Activated CD8-positive, alpha-beta memory T cell treated with anti-CD3 and anti-CD28 coated beads, Interleukin-2, amount 50 U/mL, for 24 hours (primary cell): ENCODE data around the gene SRRM3.
"Not testable (repeated sequence)": the region's sequence is repeated elsewhere in the genome, so short reads cannot be mapped to it uniquely, and the experiment has no call there.

Source experiments
- DNase-seq: peaks from one replicate; pipeline ENCODE4 v3.0.0-alpha.2; 2020; ENCODE audit errors: extremely low read depth

SRRM3 gene

GRCh38 chr7:76315364-76315763 is 113.7 kb downstream of the SRRM3 start:
- DNase-seq, result no peak

GRCh38 chr7:76316984-76317781 is 115.5 kb downstream of the SRRM3 start:
- DNase-seq, result no peak

- DNase-seq, result peak; percentile 88
Observed at GRCh38 chr7:76317782-76318487, 116.2 kb downstream of the SRRM3 start.

GRCh38 chr7:76318488-76319353 is 117.0 kb downstream of the SRRM3 start:
- DNase-seq, result no peak

DNA sequence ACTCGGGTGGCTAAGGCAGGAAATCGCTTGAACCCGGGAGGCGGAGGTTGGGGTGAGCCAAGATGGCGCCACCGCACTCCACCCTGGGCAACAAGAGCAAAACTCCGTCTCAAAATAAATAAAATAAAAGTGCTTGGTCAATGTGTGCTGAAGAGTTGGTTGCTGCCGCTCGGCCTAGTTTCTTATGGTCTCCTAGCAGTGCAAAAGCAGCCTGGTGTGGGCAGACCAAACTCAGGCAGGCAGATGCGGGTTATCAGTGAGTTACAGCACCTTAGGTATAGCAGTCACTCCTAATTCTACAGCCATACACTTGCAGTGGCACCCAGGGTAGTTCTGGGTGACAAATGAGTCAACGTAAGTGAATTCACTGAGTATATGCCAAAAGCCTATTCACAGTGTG is 123.4 kb downstream of the SRRM3 start:
- no peak for DNase-seq

DNA sequence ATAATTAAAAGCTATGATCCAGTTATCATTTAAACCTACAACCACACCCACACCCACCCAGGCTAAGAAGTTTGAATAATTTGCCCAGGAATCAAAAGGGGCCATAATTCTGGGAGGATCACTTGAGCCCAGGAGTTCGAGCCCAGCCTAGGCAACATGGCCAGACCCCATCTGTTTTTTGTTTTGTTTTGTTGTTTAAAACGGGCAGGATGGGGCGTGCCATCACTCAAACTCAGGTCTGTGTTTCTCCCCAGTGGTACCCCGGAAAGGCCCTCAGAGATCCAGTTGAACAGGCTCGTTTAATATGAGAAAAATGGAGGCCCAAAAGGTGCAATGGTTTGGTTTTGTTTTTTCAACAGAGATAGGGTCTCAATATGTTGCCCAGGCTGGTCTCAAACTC is 124.1 kb downstream of the SRRM3 start:
- no peak for DNase-seq

- no peak for DNase-seq
Observed at GRCh38 chr7:76326646-76327233, 125.0 kb downstream of the SRRM3 start.

- no peak for DNase-seq
Observed at GRCh38 chr7:76327610-76328009, 125.9 kb downstream of the SRRM3 start.

- DNase-seq, result no peak
Observed at GRCh38 chr7:76328389-76328788, 126.7 kb downstream of the SRRM3 start.

DNA sequence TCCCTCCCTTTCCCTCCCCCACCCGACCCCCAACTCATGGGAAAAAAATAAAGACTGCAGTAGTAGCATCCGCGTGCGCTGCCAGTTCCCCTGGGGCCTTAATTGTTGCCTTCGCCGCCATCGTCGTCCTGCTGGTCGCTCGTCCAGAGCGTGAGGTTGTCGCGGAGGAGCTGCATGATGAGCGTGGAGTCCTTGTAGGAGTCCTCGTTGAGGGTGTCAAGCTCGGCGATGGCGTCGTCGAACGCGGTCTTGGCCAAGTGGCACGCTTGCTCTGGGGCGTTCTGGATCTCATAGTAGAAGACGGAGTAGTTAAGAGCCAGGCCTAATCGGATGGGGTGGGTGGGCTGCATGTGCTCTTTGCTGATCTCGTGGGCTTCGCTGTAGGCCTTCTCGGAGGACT is 127.8 kb downstream of the SRRM3 start:
- no peak for DNase-seq

- no peak for DNase-seq
Observed at GRCh38 chr7:76330261-76330660, 128.6 kb downstream of the SRRM3 start.

DNA sequence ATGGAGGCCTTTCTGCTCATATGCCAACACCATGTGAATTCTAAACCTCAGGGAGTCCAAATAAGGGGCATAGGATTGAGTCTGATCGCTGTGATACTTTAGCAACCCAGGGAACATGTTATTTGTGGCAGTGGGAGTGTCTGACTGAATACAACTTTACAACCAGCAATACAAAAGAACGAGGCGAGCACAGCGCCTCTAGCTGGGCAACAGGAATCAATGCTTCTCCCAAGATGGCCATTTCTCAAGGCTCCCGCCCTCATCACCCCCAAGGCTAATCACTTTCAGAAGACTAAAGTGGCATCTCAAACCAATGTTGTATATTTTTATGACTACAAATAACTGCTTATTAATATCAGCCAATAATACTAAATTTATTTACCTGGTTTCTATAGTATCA is 129.0 kb downstream of the SRRM3 start:
- DNase-seq, result no peak

GRCh38 chr7:76332078-76332477 is 130.4 kb downstream of the SRRM3 start:
- DNase-seq, result no peak

DNA sequence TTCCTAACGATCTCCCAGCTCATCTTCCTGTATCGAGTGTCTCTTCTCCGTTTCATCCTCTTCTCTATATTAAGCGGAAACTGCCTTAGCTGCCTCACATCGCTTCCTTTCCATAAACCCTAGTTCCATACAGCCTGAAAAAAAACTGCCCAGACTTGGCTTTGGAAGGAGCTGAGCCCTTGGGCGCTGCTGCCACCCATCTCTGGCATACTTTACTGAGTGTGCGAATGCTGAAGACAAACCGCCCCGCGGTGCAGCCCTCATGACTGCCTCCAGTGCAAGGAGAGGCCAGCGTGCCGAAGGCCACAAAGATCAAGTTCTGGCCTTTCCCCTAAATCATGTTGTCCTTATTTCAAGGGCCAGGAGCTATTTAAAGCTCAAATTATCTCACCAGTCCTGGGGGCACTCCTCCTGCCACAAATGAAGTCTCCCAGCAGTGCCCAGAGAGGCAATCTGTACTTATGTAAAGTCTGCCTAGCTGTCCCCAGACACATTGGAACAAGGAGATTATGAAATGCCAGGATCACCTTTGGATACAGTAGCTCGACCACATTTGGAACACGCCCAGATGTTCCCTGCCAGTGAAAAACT is 131.9 kb downstream of the SRRM3 start:
- DNase-seq, result no peak

DNA sequence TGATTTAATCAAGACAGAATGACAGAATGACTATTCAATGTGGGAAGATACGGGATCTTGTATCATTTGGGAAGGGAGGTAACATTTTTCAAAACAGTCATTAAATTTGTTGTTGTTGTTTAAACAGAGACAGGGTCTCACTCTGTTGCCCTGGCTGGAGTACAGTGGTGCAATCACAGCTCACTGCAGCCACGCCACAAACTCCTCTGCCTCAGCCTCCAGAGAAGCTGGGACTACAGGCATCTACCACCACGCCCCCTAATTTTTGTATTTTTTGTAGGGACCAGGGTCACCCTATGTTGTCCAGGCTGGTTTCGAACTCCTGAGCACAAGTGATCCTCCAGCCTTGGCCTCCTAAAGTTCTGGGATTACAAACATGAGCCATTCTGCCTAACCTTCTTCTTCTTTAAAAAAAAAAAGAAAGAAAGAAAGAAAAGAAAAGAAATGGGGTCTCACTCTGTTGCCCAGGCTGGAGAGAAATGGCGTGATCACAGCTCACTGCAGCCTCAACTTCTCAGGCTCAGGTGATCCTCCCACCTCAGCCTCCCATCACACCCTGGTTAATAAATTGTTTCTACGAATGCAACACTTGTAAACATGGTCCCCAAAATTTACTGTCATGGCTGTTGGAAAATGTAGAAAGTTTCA is 132.7 kb downstream of the SRRM3 start:
- no peak for DNase-seq

DNA sequence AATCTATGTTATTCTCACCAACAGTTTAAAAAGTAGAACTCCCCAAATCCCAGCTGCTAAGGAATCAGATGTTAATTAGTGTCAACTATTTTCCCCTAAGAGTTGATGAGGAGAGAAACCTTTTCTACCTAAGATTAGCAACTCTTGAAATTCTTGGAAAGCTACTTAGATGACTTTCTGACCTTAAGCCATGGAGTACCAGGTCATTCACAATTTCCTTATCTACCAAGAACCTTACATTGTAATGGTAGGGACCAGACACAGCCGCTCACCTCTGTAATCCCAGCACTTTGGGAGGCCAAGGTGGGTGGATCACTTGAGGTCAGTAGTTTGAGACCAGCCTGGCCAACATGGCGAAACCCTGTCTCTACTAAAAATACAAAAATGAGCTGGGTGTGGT is 133.7 kb downstream of the SRRM3 start:
- DNase-seq, result not testable (repeated sequence)

DNA sequence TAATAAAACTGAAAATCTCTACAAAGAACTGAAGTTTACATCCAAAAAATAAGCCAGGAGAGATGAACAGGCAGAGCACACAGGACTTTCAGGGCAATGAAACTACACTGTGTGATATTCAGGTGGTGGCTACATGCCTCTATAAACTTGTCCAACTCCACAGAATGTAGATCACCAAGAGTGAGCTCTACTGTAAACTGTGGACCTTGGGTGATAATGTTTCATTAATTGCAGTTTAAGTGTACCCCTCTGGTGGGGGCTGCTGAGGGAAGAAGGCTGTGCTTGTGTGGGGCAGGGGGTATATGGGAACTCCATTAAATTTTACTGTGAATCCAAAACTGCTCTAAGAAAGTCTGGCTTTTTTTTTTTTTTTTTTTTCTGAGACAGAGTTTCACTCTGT is 134.4 kb downstream of the SRRM3 start:
- no peak for DNase-seq
